Skeletal muscle tissue (tissue), 4 donors: Measurements from ENCODE around the gene WDR93. TPM values are rescaled to one million over a fixed set of nuclear protein-coding genes. Genes with fewer than 3 reads are reported as not detected.
"Not testable (repeated sequence)": the region's sequence is repeated elsewhere in the genome, so short reads cannot be mapped to it uniquely, and the experiment has no call there.

Experiments used
- H3K27ac ChIP-seq: one replicate; pipeline ENCODE4 v1.7.0; 2013; ENCODE audit warnings: mild to moderate bottlenecking, low read depth, low read length, inconsistent platforms
- H3K27me3 ChIP-seq, 3 donors: one replicate each; pipeline ENCODE4 v1.7.0; 2013; ENCODE audit warnings: low read length in 3 of 3; ENCODE audit not compliant: control insufficient read depth in 3 of 3, insufficient read depth in 3 of 3
- H3K36me3 ChIP-seq, 3 donors: one replicate each; pipeline ENCODE4 v1.7.0; 2013; ENCODE audit warnings: low read length in 3 of 3; ENCODE audit not compliant: control insufficient read depth in 3 of 3, insufficient read depth in 3 of 3
- H3K4me1 ChIP-seq, 3 donors: one replicate each; pipeline ENCODE4 v1.7.0; 2013; ENCODE audit warnings: low read length in 3 of 3, mild to moderate bottlenecking in 3 of 3; ENCODE audit not compliant: control insufficient read depth in 3 of 3, insufficient read depth in 3 of 3
- H3K4me3 ChIP-seq, 3 donors: one replicate each; pipeline ENCODE4 v1.7.0; 2013; ENCODE audit warnings: low read length in 3 of 3
- H3K9ac ChIP-seq, 3 donors: one replicate each; pipeline ENCODE4 v1.7.0; 2013; ENCODE audit warnings: low read length in 3 of 3, mild to moderate bottlenecking in 3 of 3, moderate library complexity in 2 of 3, low read depth in 1 of 3
- H3K9me3 ChIP-seq, 3 donors: one replicate each; pipeline ENCODE4 v1.7.0; 2013; ENCODE audit warnings: low read length in 3 of 3; ENCODE audit not compliant: control insufficient read depth in 3 of 3
- total RNA-seq: library from RNA; depleted of rRNA; stranded (reverse); fragments of >200 nt; gene quantifications from one replicate; pipeline ENCODE4 v1.2.3, GENCODE V29; 2014
- donor health status: Osteomylitis.

Gene WDR93
- total RNA-seq, 1 donor from 2014 or later, result not detected

DNA sequence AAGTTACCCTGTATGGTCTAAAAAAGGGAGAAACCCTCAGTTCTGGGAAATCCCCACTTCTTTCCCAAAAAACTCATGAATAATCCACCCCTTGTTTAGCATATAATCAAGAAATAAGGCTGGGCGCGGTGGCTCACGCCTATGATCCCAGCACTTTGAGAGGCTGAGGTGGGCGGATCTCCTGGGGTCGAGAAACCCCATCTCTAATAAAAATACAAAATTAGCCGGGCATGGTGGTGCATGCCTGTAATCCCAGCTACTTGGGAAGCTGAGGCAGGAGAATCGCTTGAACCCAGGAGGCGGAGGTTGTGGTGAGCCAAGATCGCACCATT lies 92.0 kb downstream of the WDR93 start:
- not testable (repeated sequence) for H3K4me1 ChIP-seq, H3K9ac ChIP-seq, H3K27me3 ChIP-seq, H3K27ac ChIP-seq, H3K36me3 ChIP-seq, H3K9me3 ChIP-seq, H3K4me3 ChIP-seq

- Histone ChIP-seq H3K9ac (no peak overlapping the region), H3K4me1 (no peaks in the 10 kb centered on the region), H3K27ac (no peak overlapping the region), H3K36me3 (no peaks in the 10 kb centered on the region), H3K27me3 (no peaks in the 10 kb centered on the region), H3K4me3 (no peak overlapping the region), H3K9me3 (no peaks in the 10 kb centered on the region)
Measured at GRCh38 chr15:89783111-89783860, 92.7 kb downstream of the WDR93 start.

- no peaks in the 10 kb centered on the region for H3K27me3 ChIP-seq
- H3K9me3 ChIP-seq, result no peaks in the 10 kb centered on the region
- H3K27ac ChIP-seq, result no peak overlapping the region
- H3K4me3 ChIP-seq, result no peak overlapping the region
- no peaks in the 10 kb centered on the region for H3K36me3 ChIP-seq
- no peak overlapping the region for H3K9ac ChIP-seq
- H3K4me1 ChIP-seq, result no peaks in the 10 kb centered on the region
Measured at GRCh38 chr15:89783861-89784685, 93.5 kb downstream of the WDR93 start.

DNA sequence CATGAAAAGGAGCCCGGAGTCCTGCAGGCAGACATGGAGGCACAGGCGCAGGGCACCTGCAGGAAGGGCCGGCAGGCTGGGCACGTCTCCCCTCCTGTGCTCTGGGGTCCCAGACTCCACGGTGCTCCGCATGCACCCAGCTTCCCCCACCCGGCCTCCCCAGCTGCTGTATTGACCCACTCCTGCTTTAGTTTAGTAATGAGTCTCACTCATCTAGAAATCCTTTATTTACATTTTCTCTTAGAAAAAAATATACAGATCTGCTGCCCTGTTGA lies 94.0 kb downstream of the WDR93 start:
- Histone ChIP-seq H3K9ac (no peak overlapping the region), H3K27ac (no peak overlapping the region)

GRCh38 chr15:89785064-89785773 lies 94.6 kb downstream of the WDR93 start:
- no peaks in the 10 kb centered on the region for H3K4me1 ChIP-seq
- no peaks in the 10 kb centered on the region for H3K36me3 ChIP-seq
- H3K9ac ChIP-seq, result no peak overlapping the region
- H3K4me3 ChIP-seq, result no peak overlapping the region
- H3K9me3 ChIP-seq, result no peaks in the 10 kb centered on the region
- H3K27me3 ChIP-seq, result no peaks in the 10 kb centered on the region
- H3K27ac ChIP-seq, result no peak overlapping the region

More for the DNA sequence above, 94.0 kb downstream of the WDR93 start:
- Histone ChIP-seq H3K9me3 (no peaks in the 10 kb centered on the region), H3K27me3 (no peaks in the 10 kb centered on the region), H3K36me3 (no peaks in the 10 kb centered on the region), H3K4me3 (no peak overlapping the region), H3K4me1 (no peaks in the 10 kb centered on the region)

DNA sequence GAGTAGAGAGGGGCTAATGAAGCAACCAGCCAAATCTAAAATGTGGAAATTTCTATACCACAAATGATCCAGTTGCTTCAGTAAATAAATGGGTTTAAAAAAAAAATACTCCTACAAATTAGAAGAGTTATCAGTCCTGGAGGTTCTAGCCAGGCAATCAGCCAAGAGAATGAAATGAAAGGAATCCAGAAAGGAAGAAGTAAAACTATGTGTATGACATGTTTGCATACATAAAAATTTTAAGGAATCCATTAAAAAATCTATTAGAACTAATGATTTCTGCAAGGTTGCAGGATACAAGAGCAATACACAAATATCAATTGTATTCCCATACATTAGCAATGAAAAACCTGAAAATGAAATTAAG lies 95.1 kb downstream of the WDR93 start:
- Histone ChIP-seq H3K27me3 (peaks cover 0 to 5% (median 0%) of the 10 kb centered on the region in 3 donors), H3K4me1 (no peaks in the 10 kb centered on the region), H3K9me3 (no peaks in the 10 kb centered on the region), H3K27ac (no peak overlapping the region), H3K9ac (no peak overlapping the region), H3K36me3 (no peaks in the 10 kb centered on the region), H3K4me3 (no peak overlapping the region)

GRCh38 chr15:89787944-89788343 lies 97.3 kb downstream of the WDR93 start:
- H3K4me3 ChIP-seq, result no peak overlapping the region
- no peaks in the 10 kb centered on the region for H3K9me3 ChIP-seq
- no peaks in the 10 kb centered on the region for H3K36me3 ChIP-seq
- H3K27me3 ChIP-seq, result peaks cover 0 to 8% (median 0%) of the 10 kb centered on the region in 3 donors
- no peaks in the 10 kb centered on the region for H3K4me1 ChIP-seq
- H3K27ac ChIP-seq, result no peak overlapping the region
- no peak overlapping the region for H3K9ac ChIP-seq

DNA sequence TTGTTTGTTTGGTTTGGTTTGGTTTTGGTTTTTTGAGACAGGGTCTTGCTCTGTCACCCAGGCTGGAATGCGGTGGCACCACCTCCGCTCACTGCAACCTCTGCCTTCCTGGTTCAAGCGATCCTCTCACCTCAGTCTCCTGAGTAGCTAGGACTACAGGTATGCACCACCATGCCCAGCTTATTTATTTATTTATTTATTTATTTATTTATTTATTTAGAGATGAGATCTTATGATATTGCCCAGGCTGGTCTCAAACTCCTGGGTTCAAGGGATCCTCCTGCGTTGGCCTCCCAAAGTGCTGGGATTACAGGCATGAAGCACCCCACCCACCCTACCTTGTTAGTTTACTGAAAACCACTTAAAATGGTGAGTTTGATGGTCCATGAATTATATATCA lies 98.0 kb downstream of the WDR93 start:
- H3K27ac ChIP-seq, H3K4me1 ChIP-seq, H3K9ac ChIP-seq, H3K27me3 ChIP-seq, H3K9me3 ChIP-seq, H3K4me3 ChIP-seq, H3K36me3 ChIP-seq: not testable (repeated sequence)

- Histone ChIP-seq H3K36me3 (no peaks in the 10 kb centered on the region), H3K4me1 (peaks cover 0 to 2% (median 2%) of the 10 kb centered on the region in 3 donors), H3K4me3 (no peak overlapping the region), H3K9me3 (no peaks in the 10 kb centered on the region), H3K27ac (no peak overlapping the region), H3K27me3 (peaks cover 0 to 8% (median 0%) of the 10 kb centered on the region in 3 donors), H3K9ac (no peak overlapping the region)
Measured at GRCh38 chr15:89790206-89790605, 99.6 kb downstream of the WDR93 start.

DNA sequence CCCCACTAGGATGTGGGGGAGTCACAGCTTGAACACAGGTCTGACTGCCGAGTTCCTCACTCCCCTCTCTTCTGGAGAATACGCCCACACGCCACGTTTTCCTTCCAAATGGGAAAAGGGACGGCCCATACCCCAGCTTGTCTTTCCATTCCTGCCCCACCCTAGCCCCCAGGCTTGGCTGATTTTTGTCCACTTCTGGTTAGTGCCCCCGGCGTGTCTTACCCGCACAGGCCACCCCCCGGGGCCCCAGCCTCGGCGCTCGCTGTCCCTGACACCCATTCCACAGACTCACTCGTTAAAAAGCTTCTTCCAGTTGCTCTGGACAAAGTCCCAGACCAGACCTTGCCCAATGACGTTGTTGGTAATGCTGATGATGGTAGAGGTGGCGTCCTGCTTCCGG lies 100.0 kb downstream of the WDR93 start:
- no peaks in the 10 kb centered on the region for H3K9me3 ChIP-seq
- peaks cover 0 to 8% (median 0%) of the 10 kb centered on the region in 3 donors for H3K27me3 ChIP-seq
- H3K4me3 ChIP-seq, result no peak overlapping the region
- no peaks in the 10 kb centered on the region for H3K36me3 ChIP-seq
- H3K4me1 ChIP-seq, result peaks cover 0 to 3% (median 2%) of the 10 kb centered on the region in 3 donors
- H3K9ac ChIP-seq, result no peak overlapping the region
- H3K27ac ChIP-seq, result no peak overlapping the region
